GM18870 (cell line): ENCODE results near the gene MUS81.
A peak's percentile ranks its signal among the peaks of the same experiment; 100 is the strongest.
"Not testable (repeated sequence)": the region's sequence is repeated elsewhere in the genome, so short reads cannot be mapped to it uniquely, and the experiment has no call there.

Experiments
- ATAC-seq: cut with Tn5 transposase; IDR thresholded peaks from one replicate; pipeline ENCODE4 v1.9.1; 2021; ENCODE audit warnings: moderate library complexity; ENCODE audit not compliant: unreplicated experiment

The MUS81 gene, protein sequence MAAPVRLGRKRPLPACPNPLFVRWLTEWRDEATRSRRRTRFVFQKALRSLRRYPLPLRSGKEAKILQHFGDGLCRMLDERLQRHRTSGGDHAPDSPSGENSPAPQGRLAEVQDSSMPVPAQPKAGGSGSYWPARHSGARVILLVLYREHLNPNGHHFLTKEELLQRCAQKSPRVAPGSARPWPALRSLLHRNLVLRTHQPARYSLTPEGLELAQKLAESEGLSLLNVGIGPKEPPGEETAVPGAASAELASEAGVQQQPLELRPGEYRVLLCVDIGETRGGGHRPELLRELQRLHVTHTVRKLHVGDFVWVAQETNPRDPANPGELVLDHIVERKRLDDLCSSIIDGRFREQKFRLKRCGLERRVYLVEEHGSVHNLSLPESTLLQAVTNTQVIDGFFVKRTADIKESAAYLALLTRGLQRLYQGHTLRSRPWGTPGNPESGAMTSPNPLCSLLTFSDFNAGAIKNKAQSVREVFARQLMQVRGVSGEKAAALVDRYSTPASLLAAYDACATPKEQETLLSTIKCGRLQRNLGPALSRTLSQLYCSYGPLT

GRCh38 chr11:65860278-65861164 lies at the start of gene MUS81:
Gene MUS81, plus strand, starts transcription at chr11:65860433. Its CDS starts 321 bp downstream, at chr11:65860754.
- ATAC-seq: no peak

DNA sequence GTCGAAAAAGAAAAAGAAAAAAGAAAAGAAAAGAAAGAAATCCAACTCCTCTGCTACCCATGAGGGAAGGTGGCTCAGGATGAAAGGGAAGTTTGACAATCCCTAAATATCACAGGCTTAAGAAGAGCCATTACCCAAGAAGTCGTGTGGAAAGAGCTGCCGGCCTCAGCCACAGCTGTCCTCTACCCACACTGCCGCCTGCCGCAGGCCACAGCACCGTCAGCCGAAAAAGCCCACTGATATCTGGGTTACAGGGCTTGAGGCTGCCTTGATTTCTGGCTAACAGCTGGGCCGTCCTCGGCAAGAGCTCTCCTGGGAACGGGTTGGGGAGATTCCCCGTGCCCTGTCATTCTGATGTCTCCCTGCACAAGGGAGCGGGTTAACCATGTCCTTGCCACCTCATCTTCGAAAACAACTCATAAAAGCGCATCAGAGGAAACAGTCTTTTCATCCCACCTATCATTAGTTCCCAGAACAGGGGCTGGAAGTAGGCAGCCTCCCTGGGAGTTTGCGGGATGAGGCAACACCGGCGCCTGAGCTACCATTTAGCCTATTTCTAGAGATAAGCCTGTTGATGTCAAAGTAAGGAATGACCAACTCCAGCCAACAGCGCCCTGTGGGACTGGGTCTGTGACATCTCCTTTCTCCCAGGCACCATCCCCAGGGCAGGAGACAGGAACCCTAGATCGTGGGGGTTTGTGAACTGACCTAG lies 48.3 kb upstream of the MUS81 start:
- no peak for ATAC-seq

DNA sequence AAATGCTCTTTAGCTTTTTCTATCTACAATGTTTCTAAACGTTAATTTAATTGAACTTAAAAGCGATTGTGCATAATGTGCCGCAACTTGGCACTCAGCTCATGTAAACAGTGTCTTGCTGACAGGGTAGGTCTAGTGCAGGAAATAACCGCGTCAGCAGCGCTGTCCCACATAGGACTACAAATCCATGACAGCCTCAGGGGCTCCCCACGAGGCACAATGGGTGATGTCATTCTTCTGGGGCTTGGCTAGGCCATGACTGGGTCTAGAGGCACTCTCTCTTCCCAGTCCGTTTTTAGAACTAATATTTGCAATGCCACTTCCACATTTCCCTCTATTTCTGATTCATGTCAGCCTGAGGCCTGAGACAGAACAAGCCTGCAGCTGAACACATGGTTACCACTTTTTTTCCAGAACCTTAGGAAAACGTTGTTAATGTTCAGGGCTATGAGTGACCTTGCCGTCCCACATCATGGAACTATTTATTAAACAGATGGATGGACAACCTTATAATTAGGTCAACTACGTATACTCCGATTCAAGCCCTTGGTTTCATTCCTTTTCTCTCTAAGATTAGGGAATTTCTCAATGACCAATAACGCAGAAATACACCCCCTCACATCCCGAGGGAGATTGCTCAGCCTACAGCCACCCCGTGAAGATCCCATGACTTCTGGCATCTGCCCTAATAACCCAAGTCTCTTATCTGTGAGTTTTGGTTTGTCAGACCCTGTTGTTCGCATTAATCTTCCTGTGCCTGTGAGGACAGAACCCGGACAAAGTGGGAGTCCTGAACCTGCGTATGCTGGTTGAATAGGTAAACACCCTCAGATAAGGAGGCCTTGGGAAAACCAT lies 45.9 kb upstream of the MUS81 start:
- ATAC-seq: no peak

DNA sequence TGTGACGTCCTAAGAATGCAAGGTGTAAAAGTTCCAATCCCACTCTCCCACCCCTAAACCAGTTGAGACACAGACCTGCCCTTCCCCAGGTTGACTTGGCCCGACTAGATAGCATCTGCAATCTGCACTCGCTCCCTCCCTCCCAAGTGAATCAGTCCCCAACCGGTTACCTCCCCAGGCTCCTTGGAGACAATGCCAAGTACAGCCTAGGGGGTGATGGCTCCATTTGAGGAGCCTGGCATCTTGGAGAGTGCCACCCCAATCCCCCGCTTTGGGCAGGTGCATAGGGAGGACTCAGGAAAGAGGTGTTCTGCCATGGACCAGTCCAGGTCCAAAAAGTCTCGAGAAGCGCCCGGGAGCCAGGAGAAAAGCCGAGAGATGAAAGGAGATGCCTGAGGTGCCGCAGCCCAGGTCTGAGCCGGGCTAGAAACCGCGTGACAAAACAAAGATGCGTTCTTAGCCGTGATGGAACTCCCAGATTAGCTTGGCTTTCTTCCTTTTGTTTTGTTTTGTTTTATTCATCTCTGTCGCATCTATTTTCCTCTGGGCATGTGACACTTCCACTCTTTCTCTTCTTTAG lies 45.2 kb upstream of the MUS81 start:
- no peak for ATAC-seq

DNA sequence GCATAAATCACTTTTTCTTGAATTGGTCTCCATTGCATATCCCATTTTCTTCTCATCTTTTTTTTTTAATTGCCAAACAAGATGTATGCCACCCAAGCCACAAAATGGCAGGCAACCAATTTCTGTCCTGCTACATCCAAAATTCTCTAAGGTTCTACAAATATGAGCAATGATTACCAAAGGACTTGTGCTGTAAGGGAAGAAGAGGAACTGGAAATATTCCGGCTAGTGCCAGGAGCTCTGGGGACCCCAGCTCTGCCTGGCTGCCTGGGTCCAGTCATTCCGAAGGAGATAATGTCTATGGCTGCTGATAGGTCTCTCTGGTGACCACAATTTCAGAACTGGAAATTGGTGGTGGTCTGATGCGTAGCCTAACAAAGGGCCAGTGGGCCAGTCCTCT lies 43.5 kb upstream of the MUS81 start:
- no peak for ATAC-seq

GRCh38 chr11:65817312-65817834 lies 42.9 kb upstream of the MUS81 start:
- ATAC-seq: no peak

DNA sequence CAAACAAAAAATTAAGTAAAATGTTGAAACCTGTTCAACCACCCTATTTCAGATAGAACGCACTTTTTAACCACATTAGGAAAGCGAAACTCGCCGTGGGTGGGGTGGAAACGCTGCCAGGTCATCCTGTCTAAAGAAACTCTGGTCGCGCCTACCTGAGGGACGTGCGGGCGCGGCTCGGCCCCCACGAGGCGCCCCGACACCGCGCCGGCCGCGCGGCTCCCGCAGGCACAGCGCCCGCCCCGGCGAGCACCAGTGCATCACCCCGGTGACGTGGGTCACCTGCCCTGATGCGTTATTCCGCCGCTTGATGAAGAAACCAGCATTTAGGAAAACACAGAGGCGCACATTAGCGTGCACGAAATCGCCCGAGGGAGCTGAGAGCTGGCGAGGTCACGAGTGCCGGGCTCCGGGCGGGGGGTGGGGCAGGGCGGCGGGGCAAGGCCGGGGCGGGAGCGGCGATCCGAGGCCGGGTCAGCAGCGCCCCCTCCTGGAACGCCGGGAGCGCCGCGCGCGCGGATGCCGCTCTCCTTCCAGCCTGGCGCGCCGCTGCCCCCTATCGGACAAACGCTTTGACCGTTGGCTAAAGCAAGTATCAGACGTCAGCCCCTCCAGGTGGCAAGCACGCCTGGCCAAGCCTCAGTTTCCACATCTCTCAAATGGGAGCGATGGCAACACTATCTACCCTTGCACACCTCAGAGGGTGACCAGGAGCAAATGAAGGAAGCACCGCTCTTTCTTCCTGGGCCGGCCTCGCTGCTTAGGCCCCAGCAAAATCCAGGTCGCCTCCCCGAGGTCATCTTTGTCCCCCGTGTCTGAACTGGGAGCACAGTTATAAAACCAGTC lies 42.2 kb upstream of the MUS81 start:
- ATAC-seq: peak; percentile 62

DNA sequence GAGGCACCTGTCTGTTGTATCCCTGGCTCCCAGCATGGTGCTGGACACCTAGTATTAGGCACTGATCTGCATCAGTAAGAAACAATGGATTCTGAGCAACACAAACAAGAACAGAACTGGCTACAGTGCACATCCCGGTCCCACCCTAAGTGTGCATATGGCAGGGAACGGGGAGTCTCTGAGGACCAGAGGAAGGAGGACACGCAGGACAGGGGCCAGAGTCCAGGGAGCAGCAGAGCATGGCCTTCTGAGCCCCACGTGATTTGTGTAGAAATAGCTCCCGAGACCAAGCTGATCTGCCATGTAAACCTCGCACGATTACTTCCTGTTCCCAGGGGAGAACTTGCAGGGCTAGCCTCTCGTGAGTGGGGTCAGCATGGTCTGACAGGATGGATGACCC lies 39.1 kb upstream of the MUS81 start:
- no peak for ATAC-seq

DNA sequence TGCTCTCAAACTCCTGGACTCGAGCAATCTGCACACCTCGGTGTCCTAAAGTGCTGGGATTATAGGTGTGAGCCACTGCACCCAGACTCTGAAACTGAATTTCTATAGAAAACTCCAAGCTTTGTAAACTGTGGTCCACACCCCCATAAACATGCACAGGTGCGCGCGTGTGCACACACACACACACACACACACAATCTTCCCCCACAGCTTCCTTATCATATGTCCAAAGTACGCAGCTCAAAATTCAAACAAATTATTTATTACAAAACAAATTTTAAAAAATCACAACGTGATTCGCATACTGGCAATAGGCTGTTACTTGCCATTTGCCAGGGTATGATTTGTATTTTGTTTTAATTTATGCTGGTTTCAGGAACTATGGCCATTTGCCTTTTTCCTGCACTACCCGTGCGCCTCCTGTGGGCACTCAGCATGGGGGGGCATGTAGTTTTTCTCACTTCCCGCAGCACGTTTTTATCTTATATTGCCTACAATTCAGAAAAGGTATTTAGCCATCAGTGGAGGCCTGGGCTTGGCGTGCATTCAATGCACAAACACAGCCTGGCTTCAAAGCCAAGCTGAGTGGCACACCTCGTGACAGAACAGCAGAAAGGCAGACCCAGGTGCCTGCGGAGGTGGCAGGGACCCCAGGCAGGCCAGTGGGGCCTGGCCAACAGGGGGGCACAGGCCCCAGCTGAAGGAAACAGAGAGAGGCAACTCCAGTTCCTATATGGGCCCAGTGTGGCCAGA lies 37.3 kb upstream of the MUS81 start:
- ATAC-seq: no peak

GRCh38 chr11:65826984-65827735 lies 33.1 kb upstream of the MUS81 start:
- no peak for ATAC-seq

DNA sequence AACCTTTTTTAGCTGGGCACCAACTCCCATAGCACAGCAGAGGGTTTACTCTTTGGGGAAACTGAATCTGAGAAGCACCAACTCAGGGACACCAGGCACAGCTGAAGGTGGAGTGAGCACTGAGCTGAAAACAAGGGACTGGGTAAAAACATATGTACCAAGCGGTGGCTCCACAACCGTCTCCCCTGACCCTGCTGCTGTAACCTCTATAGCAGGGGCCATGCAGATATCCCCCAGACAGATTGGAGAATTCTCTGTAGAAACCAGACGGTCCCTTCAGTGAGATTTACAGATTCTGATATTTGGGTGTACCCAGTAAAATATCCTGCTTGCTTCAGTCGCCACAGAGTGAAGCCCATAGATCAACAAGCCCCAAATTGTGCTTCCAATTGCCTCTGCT lies 30.8 kb upstream of the MUS81 start:
- no peak for ATAC-seq

GRCh38 chr11:65832231-65832630 lies 28.0 kb upstream of the MUS81 start:
- not testable (repeated sequence) for ATAC-seq

GRCh38 chr11:65833297-65834030 lies 26.8 kb upstream of the MUS81 start, which contains the start of gene SNX32:
Gene SNX32, plus strand, starts transcription at chr11:65833963. Its CDS starts 103 bp downstream, at chr11:65834066.
- no peak for ATAC-seq

GRCh38 chr11:65834202-65834601 lies 26.0 kb upstream of the MUS81 start:
- ATAC-seq: no peak

- ATAC-seq: no peak
Measured at GRCh38 chr11:65842144-65842543, 18.1 kb upstream of the MUS81 start.

GRCh38 chr11:65843811-65844210 lies 16.4 kb upstream of the MUS81 start:
- ATAC-seq: no peak
